NB4 (cell line): ENCODE results near the gene RRP1.

Experiments
- MYC ChIP-seq: IDR thresholded peaks from 2 replicates; pipeline ENCODE4 v1.6.1; 2011; ENCODE audit warnings: low read depth, low read length
- POLR2A ChIP-seq: IDR thresholded peaks from 2 replicates; pipeline ENCODE4 v1.6.1; 2011; ENCODE audit warnings: mild to moderate bottlenecking; ENCODE audit not compliant: insufficient read length; ENCODE audit errors: extremely low read depth
- TF ChIP-seq, protein P1 (sequence below): IDR thresholded peaks from one replicate; pipeline ENCODE4 v1.5.1; 2012; ENCODE audit warnings: low read depth, low read length
- TF ChIP-seq, protein P2 (sequence below): IDR thresholded peaks from 2 replicates; pipeline ENCODE4 v1.6.1; 2011; ENCODE audit warnings: low read depth, low read length

DNA sequence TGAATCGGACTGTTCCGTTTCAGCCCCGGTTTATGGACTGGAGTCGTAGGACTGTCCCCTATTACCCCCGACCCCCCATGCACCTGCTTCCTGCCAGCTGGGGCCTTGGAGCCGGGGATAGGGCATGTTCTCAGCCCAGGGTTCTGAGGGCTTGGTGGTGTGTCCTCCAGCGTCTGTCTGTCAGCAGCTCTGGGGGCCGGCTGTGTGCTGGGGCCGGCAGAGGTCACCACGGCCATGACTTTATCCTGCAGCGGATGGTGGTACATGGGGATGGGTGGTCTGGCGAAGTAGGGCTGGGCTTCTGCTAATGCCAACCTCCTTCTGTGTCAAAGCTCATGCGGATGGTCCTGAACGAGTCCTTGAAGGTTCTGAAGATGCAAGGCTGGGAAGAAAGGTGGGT lies 5.5 kb downstream of the RRP1 start:
- TF ChIP-seq, protein P1, sequence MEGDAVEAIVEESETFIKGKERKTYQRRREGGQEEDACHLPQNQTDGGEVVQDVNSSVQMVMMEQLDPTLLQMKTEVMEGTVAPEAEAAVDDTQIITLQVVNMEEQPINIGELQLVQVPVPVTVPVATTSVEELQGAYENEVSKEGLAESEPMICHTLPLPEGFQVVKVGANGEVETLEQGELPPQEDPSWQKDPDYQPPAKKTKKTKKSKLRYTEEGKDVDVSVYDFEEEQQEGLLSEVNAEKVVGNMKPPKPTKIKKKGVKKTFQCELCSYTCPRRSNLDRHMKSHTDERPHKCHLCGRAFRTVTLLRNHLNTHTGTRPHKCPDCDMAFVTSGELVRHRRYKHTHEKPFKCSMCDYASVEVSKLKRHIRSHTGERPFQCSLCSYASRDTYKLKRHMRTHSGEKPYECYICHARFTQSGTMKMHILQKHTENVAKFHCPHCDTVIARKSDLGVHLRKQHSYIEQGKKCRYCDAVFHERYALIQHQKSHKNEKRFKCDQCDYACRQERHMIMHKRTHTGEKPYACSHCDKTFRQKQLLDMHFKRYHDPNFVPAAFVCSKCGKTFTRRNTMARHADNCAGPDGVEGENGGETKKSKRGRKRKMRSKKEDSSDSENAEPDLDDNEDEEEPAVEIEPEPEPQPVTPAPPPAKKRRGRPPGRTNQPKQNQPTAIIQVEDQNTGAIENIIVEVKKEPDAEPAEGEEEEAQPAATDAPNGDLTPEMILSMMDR, result no peak
- TF ChIP-seq MYC (no peak), POLR2A (no peak)
- TF ChIP-seq, protein P2, sequence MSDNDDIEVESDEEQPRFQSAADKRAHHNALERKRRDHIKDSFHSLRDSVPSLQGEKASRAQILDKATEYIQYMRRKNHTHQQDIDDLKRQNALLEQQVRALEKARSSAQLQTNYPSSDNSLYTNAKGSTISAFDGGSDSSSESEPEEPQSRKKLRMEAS, result no peak
